K562 (cell line): Measurements from ENCODE around the gene ENTPD6. TPM values are rescaled to one million over a fixed set of nuclear protein-coding genes. Genes with fewer than 3 reads are reported as not detected.

Source experiments
- ATAC-seq: fragments of 200-7000 bp; cut with Tn5 transposase; 3 replicates; pipeline ENCODE4 v1.9.1; 2020; ENCODE audit warnings: moderate library complexity
- BruUV-seq: library from RNA; stranded (reverse); fragments of 400-500 nt; replicated peaks from 2 replicates; lab custom pipeline; 2021; lab: Mats Ljungman, UMichigan
- CTCF ChIA-PET: fragments of 300-600 bp; formaldehyde crosslinking; extraction: SDS; loops from one replicate; lab custom pipeline; 2021; ENCODE audit warnings: low intra/inter-chr PET ratio; lab: Yijun Ruan, JAX
- POLR2A ChIA-PET: fragments of 300-600, 350-650 bp; sonication (Branson Sonifier 250); formaldehyde crosslinking; extraction: SDS; loops from one replicate; lab custom pipeline; 2021; ENCODE audit warnings: antibody characterized with exemption, inconsistent platforms; lab: Yijun Ruan, JAX
- DNase-seq, 4 experiments: peaks; one replicate each; pipeline versions ENCODE4 v3.0.0 to v3.0.0-alpha.2; 2011 to 2018; ENCODE audit warnings: low spot score in 3 of 4, mixed read lengths in 3 of 4; ENCODE audit errors: extremely low read depth in 1 of 4
- FAIRE-seq: peaks from 2 replicates; lab custom pipeline; 2011; peaks lifted over from hg19 to GRCh38; lab: Jason Lieb, UNC
- H2AFZ ChIP-seq: 2 replicates; pipeline ENCODE4 v1.6.0; 2011; ENCODE audit warnings: low read depth, low read length, control low read depth, inconsistent platforms
- H3K27ac ChIP-seq: fragments of 200-600 bp; 3 replicates; pipeline ENCODE4 v1.8.0; 2011; ENCODE audit warnings: low read depth, mild to moderate bottlenecking, control low read depth, inconsistent platforms, low read length, moderate library complexity, mixed read lengths; ENCODE audit errors: extremely low read depth
- H3K27me3 ChIP-seq, 2 experiments: fragments of 300-600 bp in 1 of 2; 2 replicates in 1 of 2; 3 replicates in 1 of 2; pipeline versions ENCODE4 v1.6.0 to v1.8.0; 2011; ENCODE audit warnings: inconsistent platforms in 2 of 2, low read length in 2 of 2, mild to moderate bottlenecking in 1 of 2, mixed read lengths in 1 of 2, moderate library complexity in 1 of 2; ENCODE audit not compliant: control insufficient read depth in 2 of 2, insufficient read depth in 2 of 2
- H3K36me3 ChIP-seq: fragments of 300-600 bp; 3 replicates; pipeline ENCODE4 v1.8.0; 2011; ENCODE audit warnings: mild to moderate bottlenecking, low read length, inconsistent platforms; ENCODE audit not compliant: control insufficient read depth, insufficient read depth
- H3K4me1 ChIP-seq, 2 experiments: fragments of 200-600 bp in 1 of 2; replicated peaks in 1 of 2; 2 replicates in 1 of 2; 3 replicates in 1 of 2; pipeline versions ENCODE4 v1.5.1 to v1.8.0; 2011; ENCODE audit warnings: inconsistent platforms in 2 of 2, low read length in 2 of 2, mild to moderate bottlenecking in 1 of 2, mixed read lengths in 1 of 2, moderate library complexity in 1 of 2; ENCODE audit not compliant: control insufficient read depth in 2 of 2, insufficient read depth in 2 of 2
- H3K4me2 ChIP-seq: 2 replicates; pipeline ENCODE4 v1.6.1; 2011; ENCODE audit warnings: low read length, control low read depth, inconsistent platforms, mixed read lengths; ENCODE audit not compliant: insufficient read depth
- H3K4me3 ChIP-seq: fragments of 200-600 bp; sonication (generic), shearing (Covaris generic); 2 replicates; pipeline ENCODE4 v1.5.1; 2016; ENCODE audit warnings: control low read depth, inconsistent platforms
- H3K79me2 ChIP-seq: fragments of 200-600 bp; 3 replicates; pipeline ENCODE4 v1.8.0; 2011; ENCODE audit warnings: low read length, inconsistent platforms; ENCODE audit not compliant: control insufficient read depth, insufficient read depth
- H3K9ac ChIP-seq, 2 experiments: 2 replicates each; pipeline versions ENCODE4 v1.6.0 to v1.6.1; 2011; ENCODE audit warnings: low read depth in 2 of 2, low read length in 2 of 2, control low read depth in 1 of 2, inconsistent platforms in 1 of 2, mild to moderate bottlenecking in 1 of 2, mixed read lengths in 1 of 2; ENCODE audit not compliant: insufficient read depth in 1 of 2
- H3K9me1 ChIP-seq: one replicate; pipeline ENCODE4 v1.6.0; 2011; ENCODE audit warnings: inconsistent platforms, mild to moderate bottlenecking, low read length, moderate library complexity; ENCODE audit not compliant: control insufficient read depth, insufficient read depth
- H3K9me3 ChIP-seq: replicated peaks from 2 replicates; pipeline ENCODE4 v1.5.1; 2011; ENCODE audit warnings: low read depth, low read length, inconsistent platforms; ENCODE audit not compliant: control insufficient read depth, insufficient read depth
- H4K20me1 ChIP-seq: replicated peaks from 2 replicates; pipeline ENCODE4 v1.6.1; 2011; ENCODE audit warnings: low read length, inconsistent platforms, mixed read lengths; ENCODE audit not compliant: control insufficient read depth, insufficient read depth
- TRIM25 ChIP-seq: fragments of 450-650 bp; IDR thresholded peaks from 2 replicates; pipeline ENCODE4 v1.7.0; 2016; ENCODE audit warnings: borderline replicate concordance
- WGBS: fragments of 100-300 bp; shearing (Covaris generic); methylation state at CpG from one replicate; pipeline ENCODE4 v1.1.6; 2016; ENCODE audit warnings: low coverage, mixed read lengths; ENCODE audit not compliant: insufficient coverage; ENCODE audit errors: missing lambda C conversion rate; 5-methylcytosine and 5-hydroxymethylcytosine counted together
- in situ Hi-C: fragments of 300-500 bp; cut with MboI; formaldehyde crosslinking; loops from 4 replicates; pipeline ENCODE4 v1.15.0; 2018; ENCODE audit warnings: inconsistent platforms, mixed read lengths
- intact Hi-C: fragments of 100-400 bp; cut with micrococcal nuclease; formaldehyde crosslinking; loops from 2 replicates; pipeline ENCODE4 v1.14.2; 2022
- polyA plus RNA-seq, 8 experiments: library from polyadenylated mRNA; depleted of rRNA in 4 of 8; stranded (reverse) in 5 of 8; unstranded in 3 of 8; fragments of >200 nt; fragmentation: Nextera tagmentation in 2 of 8; fragmentation: Illumina TruSeq in 1 of 8; extraction: Ambion mirVana in 2 of 8; extraction: Trizol in 1 of 8; gene quantifications; 2 replicates each; pipeline versions ENCODE4 v1.2.1 to v1.2.3, GENCODE V29; 2011 to 2014; ENCODE audit warnings: inconsistent platforms in 1 of 8, missing spikeins in 1 of 8
- total RNA-seq, 7 experiments: library from RNA; depleted of rRNA in 6 of 7; stranded (reverse); fragments of >200 nt in 6 of 7; fragmentation: Illumina TruSeq in 2 of 7; extraction: Trizol in 2 of 7; gene quantifications; 2 replicates each; pipeline versions ENCODE4 v1.2.1 to v1.2.3, GENCODE V29; 2011 to 2021; ENCODE audit warnings: low replicate concordance in 1 of 7

Gene ENTPD6
- total and polyA plus RNA-seq, 9 of the 15 experiments (the other 6 are each of a cell fraction or from before 2014, with no cell fraction given), result 0.82 to 36.8 (median 22.4) TPM

- no peak overlapping the region for H3K27ac ChIP-seq
- POLR2A ChIA-PET, result no interaction called here
Observed at GRCh38 chr20:25251558-25251957, 56.0 kb downstream of the ENTPD6 start.

More at GRCh38 chr20:25251558-25251957, 56.0 kb downstream of the ENTPD6 start:
- Histone ChIP-seq H3K4me1 (peaks cover 10 to 21% of the 10 kb centered on the region in 2 experiments; a peak in 4 of 5 replicates), H3K4me2 (no peak overlapping the region), H3K9ac (no peak overlapping the region), H3K9me3 (no peaks in the 10 kb centered on the region), H3K79me2 (peaks cover 22% of the 10 kb centered on the region), H2AFZ (no peak overlapping the region), H3K9me1 (no peaks in the 10 kb centered on the region), H4K20me1 (no peaks in the 10 kb centered on the region), H3K4me3 (no peak overlapping the region), H3K36me3 (peaks cover 7% of the 10 kb centered on the region; the same call in 1 of the 3 replicates), H3K27me3 (no peaks in the 10 kb centered on the region)
- DNase-seq (no peak), ATAC-seq (no peak), FAIRE-seq (no peak)
- CTCF ChIA-PET, result no interaction called here
- in situ Hi-C loops, result no loop called here
- BruUV-seq, result no TSS peak
- intact Hi-C loops, result no loop called here
- 65% methylated on average over 4 of the region's 4 CpGs for WGBS
- TF ChIP-seq TRIM25, result no peak
